ENCODE measurements around the gene AKAP7. TPM values are rescaled to one million over a fixed set of nuclear protein-coding genes. Genes with fewer than 3 reads are reported as not detected.

AKAP7 gene
- polyA plus RNA-seq, 1 donor (not counting 4 experiments of a cell fraction or from before 2014, with no cell fraction given), result 1.7 TPM

DNA sequence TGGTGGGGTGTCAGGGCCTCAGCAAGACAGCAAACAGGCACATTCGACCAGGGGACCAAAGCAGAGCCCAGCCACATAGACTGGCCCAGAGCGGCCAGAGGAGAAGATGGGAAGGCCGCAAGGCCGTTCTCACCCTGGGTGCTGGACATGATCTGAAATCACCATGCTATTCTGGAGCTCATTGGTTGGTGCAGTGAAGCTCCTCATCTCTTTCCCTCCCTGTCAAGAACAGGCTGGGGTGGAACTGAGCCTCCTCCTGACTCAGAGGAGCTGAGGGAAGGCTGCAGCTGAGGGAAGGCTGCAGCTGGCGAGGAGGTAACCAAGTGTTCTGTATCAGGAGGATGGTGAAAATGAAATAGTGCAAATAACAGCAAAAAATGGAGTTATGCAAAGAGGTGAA, 80.0 kb downstream of the AKAP7 start:
- Histone ChIP-seq H3K79me2 (ENCODE audit: control insufficient read depth, insufficient read depth, low read length) (no peaks in the 10 kb centered on the region), H3K27me3 (ENCODE audit: control insufficient read depth, extremely low read depth, insufficient read depth, low read length) (no peaks in the 10 kb centered on the region), H4K20me1 (ENCODE audit: control insufficient read depth, extremely low read depth, insufficient read depth, low read length) (no peaks in the 10 kb centered on the region), H3K4me2 (ENCODE audit: control insufficient read depth, extremely low read depth, insufficient read depth, low read depth, low read length) (no peak overlapping the region), H3K27ac (ENCODE audit: control insufficient read depth, insufficient read depth, low read length) (no peak overlapping the region), H3K4me3 (ENCODE audit: control insufficient read depth in 2 of 3, extremely low read depth in 1 of 3, insufficient read depth in 2 of 3, low read depth in 1 of 3, low read length in 3 of 3) (no peak overlapping the region), H3K9me3 (ENCODE audit: control insufficient read depth, low read depth, low read length) (no peaks in the 10 kb centered on the region), H3K9me1 (ENCODE audit: control insufficient read depth, extremely low read depth, insufficient read depth, low read length) (no peaks in the 10 kb centered on the region), H3K36me3 (ENCODE audit: control insufficient read depth in 2 of 2, extremely low read depth in 1 of 2, insufficient read depth in 2 of 2, low read length in 2 of 2) (no peaks in the 10 kb centered on the region), H2AFZ (ENCODE audit: control insufficient read depth, low read length) (no peak overlapping the region), H3K4me1 (ENCODE audit: control insufficient read depth, extremely low read depth, insufficient read depth, low read length) (no peaks in the 10 kb centered on the region), H3K9ac (ENCODE audit: control insufficient read depth, extremely low read depth, insufficient read depth, low read length) (no peak overlapping the region)
- FAIRE-seq (no peak), DNase-seq (ENCODE audit: low read depth, low spot score) (no peak)
- TF ChIP-seq EZH2 (IDR thresholded peaks at IDR 0.05; ENCODE audit: low read length), result no peak
- TF ChIP-seq, protein P1, sequence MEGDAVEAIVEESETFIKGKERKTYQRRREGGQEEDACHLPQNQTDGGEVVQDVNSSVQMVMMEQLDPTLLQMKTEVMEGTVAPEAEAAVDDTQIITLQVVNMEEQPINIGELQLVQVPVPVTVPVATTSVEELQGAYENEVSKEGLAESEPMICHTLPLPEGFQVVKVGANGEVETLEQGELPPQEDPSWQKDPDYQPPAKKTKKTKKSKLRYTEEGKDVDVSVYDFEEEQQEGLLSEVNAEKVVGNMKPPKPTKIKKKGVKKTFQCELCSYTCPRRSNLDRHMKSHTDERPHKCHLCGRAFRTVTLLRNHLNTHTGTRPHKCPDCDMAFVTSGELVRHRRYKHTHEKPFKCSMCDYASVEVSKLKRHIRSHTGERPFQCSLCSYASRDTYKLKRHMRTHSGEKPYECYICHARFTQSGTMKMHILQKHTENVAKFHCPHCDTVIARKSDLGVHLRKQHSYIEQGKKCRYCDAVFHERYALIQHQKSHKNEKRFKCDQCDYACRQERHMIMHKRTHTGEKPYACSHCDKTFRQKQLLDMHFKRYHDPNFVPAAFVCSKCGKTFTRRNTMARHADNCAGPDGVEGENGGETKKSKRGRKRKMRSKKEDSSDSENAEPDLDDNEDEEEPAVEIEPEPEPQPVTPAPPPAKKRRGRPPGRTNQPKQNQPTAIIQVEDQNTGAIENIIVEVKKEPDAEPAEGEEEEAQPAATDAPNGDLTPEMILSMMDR (optimal IDR thresholded peaks at IDR 0.05 in 1 of 3, IDR thresholded peaks at IDR 0.05 in 1 of 3, conservative IDR thresholded peaks at IDR 0.05 in 1 of 3; ENCODE audit: extremely low read depth in 1 of 3, insufficient read depth in 2 of 3, low read length in 3 of 3), result no peak
- dilution Hi-C loops (cut with MboI; ENCODE audit: extremely low pct_ligation_motif_present, low sequenced_read_pairs), result no loop called here

DNA sequence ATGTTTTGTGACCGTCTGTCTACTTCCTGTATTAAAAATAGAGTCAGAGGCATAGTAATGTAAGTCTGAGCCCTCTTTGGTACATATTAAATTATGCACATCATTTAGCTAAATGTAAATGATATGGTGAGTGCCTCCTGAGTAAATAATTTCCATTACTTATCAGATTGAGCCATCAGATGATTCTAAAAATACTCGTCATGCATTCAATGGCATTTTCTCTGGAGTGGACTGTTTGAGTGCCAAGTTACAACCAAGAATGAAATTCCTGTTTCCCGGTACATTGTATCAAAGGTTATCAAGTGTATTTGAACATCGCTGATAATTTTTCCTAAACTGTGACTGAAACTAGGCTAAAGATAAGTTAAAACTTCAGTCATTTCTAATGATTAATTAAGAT, 81.0 kb downstream of the AKAP7 start:
- no peak overlapping the region for H3K4me2 ChIP-seq (ENCODE audit: control insufficient read depth, extremely low read depth, insufficient read depth, low read depth, low read length)
- no peaks in the 10 kb centered on the region for H3K36me3 ChIP-seq (ENCODE audit: control insufficient read depth in 2 of 2, extremely low read depth in 1 of 2, insufficient read depth in 2 of 2, low read length in 2 of 2)
- TF ChIP-seq, protein P1 (optimal IDR thresholded peaks at IDR 0.05 in 1 of 3, IDR thresholded peaks at IDR 0.05 in 1 of 3, conservative IDR thresholded peaks at IDR 0.05 in 1 of 3; ENCODE audit: extremely low read depth in 1 of 3, insufficient read depth in 2 of 3, low read length in 3 of 3), result no peak
- TF ChIP-seq EZH2 (IDR thresholded peaks at IDR 0.05; ENCODE audit: low read length), result no peak
- H3K4me3 ChIP-seq (ENCODE audit: control insufficient read depth in 2 of 3, extremely low read depth in 1 of 3, insufficient read depth in 2 of 3, low read depth in 1 of 3, low read length in 3 of 3), result no peak overlapping the region
- FAIRE-seq (no peak), DNase-seq (ENCODE audit: low read depth, low spot score) (no peak)
- dilution Hi-C loops (cut with MboI; ENCODE audit: extremely low pct_ligation_motif_present, low sequenced_read_pairs), result no loop called here
- H3K9me3 ChIP-seq (ENCODE audit: control insufficient read depth, low read depth, low read length), result no peaks in the 10 kb centered on the region
- H3K4me1 ChIP-seq (ENCODE audit: control insufficient read depth, extremely low read depth, insufficient read depth, low read length), result no peaks in the 10 kb centered on the region
- no peaks in the 10 kb centered on the region for H3K9me1 ChIP-seq (ENCODE audit: control insufficient read depth, extremely low read depth, insufficient read depth, low read length)
- H2AFZ ChIP-seq (ENCODE audit: control insufficient read depth, low read length), result no peak overlapping the region
- H3K27ac ChIP-seq (ENCODE audit: control insufficient read depth, insufficient read depth, low read length), result no peak overlapping the region
- H4K20me1 ChIP-seq (ENCODE audit: control insufficient read depth, extremely low read depth, insufficient read depth, low read length), result no peaks in the 10 kb centered on the region
- H3K27me3 ChIP-seq (ENCODE audit: control insufficient read depth, extremely low read depth, insufficient read depth, low read length), result no peaks in the 10 kb centered on the region
- H3K9ac ChIP-seq (ENCODE audit: control insufficient read depth, extremely low read depth, insufficient read depth, low read length), result no peak overlapping the region
- H3K79me2 ChIP-seq (ENCODE audit: control insufficient read depth, insufficient read depth, low read length), result no peaks in the 10 kb centered on the region
